Epidermal melanocyte (primary cell): Measurements from ENCODE around the gene CISH.
A peak's percentile ranks its signal among the peaks of the same experiment; 100 is the strongest.

ENCODE experiments used
- DNase-seq: peaks from one replicate; pipeline ENCODE4 v3.0.0; 2011; ENCODE audit warnings: low spot score; ENCODE audit not compliant: insufficient read length

The CISH gene, protein sequence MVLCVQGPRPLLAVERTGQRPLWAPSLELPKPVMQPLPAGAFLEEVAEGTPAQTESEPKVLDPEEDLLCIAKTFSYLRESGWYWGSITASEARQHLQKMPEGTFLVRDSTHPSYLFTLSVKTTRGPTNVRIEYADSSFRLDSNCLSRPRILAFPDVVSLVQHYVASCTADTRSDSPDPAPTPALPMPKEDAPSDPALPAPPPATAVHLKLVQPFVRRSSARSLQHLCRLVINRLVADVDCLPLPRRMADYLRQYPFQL

GRCh38 chr3:50611464-50612233 lies at the start of gene CISH:
CISH (minus strand) TSS chr3:50611774; CDS start chr3:50611650, 124 bp downstream.
- peak; percentile 85 for DNase-seq

DNA sequence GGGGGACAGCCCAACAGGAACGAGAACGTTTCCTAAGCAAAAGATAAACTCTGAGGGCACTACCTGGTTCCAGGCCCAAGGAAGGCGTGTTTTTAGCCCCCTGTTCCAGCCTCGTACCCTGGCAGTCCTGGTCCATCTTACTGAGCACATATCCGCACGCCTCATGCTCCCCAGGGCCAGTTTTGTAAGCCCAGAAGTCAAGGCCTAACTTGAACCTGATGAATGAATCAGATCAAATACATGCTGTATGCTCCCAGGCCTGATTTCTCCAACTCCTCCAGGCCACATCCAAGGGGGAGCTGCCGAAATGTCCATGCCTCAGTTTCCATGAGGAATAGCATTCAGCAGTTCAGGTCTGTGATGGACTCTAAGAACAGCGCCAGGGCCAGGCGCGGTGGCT lies 48.8 kb upstream of the CISH start:
- no peak for DNase-seq

DNA sequence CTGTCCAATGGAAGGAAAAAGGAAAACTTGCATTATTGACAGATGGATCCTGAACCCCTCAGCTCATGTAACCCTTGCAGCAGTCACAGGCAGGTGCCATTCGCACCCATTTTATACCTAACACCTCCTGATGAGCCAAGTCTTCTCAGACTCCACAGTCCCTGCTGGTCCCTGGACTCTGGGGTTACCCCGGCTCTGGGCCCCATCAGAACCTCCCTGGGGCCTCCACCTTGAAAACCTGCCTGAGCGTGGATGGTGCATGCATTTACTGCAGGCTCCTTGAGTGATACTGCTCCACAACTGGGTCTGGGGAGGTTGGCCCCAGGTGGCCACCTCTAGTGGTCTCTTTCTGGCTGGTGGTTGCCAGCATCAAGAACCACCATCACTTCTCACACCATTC lies 47.3 kb upstream of the CISH start:
- DNase-seq = no peak

GRCh38 chr3:50658416-50658815 lies 46.8 kb upstream of the CISH start:
- no peak for DNase-seq

- DNase-seq = no peak
Observed at GRCh38 chr3:50657816-50658215, 46.2 kb upstream of the CISH start.

- DNase-seq = no peak
Observed at GRCh38 chr3:50657407-50657806, 45.8 kb upstream of the CISH start.

- no peak for DNase-seq
Observed at GRCh38 chr3:50656417-50657195, 45.0 kb upstream of the CISH start.

DNA sequence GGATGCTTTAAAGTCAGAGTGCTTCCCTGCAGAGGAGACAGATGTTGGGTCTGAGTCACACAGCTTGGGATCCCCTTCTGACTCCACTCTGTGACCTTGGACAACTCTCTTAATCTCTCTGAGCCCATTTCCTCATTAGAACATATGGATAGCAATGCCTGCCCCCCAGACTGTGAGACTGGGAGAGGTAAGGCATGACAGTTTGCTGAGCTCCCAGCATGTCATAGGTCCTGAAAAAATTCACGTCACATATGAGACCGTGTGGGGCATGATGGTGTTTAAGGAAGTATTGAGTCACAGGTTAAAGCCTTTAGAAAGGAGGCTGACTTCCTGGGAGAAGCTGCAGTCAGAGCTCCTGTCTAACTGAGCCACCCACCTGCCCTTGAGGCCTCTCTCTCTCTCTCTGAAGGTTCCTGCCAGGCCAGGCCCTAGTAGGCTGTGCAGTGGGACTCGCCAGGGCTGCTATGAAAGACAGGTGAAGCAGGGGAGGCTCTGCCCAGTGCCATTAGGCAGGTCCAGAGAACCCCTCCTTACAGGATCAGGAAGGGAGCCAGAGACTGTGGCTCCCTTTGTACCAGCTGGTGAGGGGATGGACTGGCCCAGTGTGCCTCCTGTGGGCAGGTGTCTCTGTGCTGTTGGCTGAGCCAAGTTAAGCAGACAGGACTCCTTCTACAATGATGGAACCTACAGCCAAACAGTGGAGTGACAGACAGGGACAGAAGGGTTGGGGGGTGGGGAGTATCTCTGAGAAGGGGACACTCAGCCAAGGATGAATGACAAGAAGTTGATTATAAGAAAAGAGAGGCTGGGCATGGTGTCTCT lies 43.6 kb upstream of the CISH start:
- no peak for DNase-seq

- no peak for DNase-seq
Observed at GRCh38 chr3:50653937-50654595, 42.5 kb upstream of the CISH start.

- no peak for DNase-seq
Observed at GRCh38 chr3:50652709-50653108, 41.1 kb upstream of the CISH start.

- no peak for DNase-seq
Observed at GRCh38 chr3:50651920-50652529, 40.5 kb upstream of the CISH start.

DNA sequence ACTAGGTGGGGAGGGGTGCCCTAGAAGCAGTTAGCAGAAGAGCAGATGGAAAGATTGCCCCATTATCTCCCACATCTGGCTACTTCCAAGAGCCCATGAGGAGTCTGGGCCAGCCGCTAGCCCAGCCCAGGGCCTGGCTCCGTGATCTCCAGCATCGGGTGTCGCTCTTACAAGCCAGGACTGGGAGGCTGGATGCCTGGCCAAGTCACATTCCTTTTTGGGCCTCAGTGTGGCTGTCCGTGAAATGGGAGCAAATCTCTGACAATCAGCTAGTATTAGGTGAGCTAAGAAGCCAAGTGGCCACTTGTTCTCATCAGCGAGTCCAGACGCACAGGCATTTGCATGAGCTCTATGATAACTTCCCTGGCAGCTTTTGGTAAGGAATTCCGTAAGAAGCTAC lies 39.9 kb upstream of the CISH start:
- DNase-seq = no peak

DNA sequence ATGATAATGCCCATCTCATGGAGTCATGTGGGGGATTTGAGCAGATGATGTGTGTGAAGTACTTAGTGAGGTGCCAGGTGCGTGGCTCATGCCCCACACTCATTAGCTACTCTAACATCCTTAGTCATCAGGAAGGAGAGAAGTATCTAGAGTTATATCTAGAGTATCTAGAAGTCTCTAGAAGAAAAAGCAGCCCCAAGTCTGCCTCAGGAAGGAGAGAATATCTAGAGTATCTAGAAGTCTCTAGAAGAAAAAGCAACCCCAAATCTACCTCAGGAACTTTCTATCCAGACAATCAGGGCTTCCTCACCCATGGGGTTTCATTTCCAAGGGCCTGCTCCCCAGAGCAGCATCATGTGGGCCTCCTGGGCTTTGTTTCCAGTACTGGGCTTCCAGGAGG lies 38.4 kb upstream of the CISH start:
- no peak for DNase-seq

DNA sequence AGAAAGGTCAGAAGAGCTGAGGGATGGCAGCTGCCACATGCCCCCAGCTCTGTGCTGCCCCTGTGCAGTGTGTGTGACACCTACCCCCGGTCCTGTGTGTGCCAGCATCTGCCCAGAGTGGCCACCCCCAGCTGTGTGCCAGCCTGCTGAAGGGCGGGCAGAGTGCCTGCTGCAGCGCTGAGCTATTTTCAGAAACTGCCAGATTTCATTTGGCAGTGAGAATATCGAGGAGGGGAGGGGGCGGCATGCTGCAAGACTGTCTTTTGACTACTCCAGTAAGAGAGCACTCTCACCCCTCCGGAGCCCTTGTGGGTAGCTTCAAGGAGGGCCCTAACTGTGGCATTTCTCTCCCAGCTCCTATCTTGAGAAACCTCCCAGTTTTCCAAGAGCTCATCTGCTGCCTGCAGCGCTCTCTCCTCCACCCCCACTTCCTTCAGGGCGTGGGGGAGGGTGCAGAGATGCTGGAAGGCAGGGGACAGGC lies 37.9 kb upstream of the CISH start:
- DNase-seq = no peak

- DNase-seq = no peak
Observed at GRCh38 chr3:50648944-50649343, 37.4 kb upstream of the CISH start.

- DNase-seq = no peak
Observed at GRCh38 chr3:50648313-50648712, 36.7 kb upstream of the CISH start.

- DNase-seq = no peak
Observed at GRCh38 chr3:50645378-50645777, 33.8 kb upstream of the CISH start.

DNA sequence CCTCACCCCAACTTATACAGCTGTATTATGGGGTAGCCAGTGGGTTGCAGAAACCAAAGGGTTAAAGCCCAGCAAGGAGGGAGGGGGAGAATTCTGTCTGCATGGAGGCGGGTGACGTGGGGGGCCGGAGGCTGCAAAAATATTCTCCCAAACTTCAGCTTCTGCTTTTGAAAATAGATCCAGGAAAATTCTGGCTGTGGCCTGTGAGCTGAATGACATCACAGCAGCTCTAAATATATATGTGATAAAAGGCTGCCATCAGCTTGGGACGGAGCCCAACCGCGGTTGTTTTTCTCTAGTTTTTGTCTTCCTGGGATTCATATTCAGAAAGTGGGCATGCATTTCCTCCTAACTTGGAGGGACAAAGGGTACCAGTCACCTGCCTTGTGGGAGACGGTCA lies 33.0 kb upstream of the CISH start:
- DNase-seq = no peak

DNA sequence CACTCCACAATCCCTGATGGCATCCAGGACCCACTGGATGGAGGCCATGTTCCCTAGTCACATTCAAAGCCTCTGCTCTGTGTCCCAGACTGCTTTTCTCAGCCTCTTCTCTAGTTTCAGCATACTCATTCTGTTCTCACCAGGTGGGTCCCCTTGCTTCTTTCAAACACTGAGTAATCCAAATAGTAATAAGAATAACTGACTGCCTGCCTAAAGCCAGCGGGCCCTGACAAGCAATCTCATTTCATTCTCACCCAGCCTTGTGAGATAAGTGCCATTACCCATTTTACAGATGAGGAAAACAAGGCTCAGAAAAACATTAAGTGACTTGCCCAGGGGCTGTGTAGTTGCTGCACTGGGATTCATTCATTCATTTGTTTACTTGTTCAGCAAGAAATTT lies 30.8 kb upstream of the CISH start:
- DNase-seq = no peak

GRCh38 chr3:50639055-50639494 lies 27.5 kb upstream of the CISH start:
- DNase-seq = no peak
